K562 (cell line): ENCODE measurements around the gene PSMA7. TPM values are rescaled to one million over a fixed set of nuclear protein-coding genes. Genes with fewer than 3 reads are reported as not detected.

Experiments used
- BHLHE40 ChIP-seq: IDR thresholded peaks from 2 replicates; pipeline ENCODE4 v1.6.1; 2011; ENCODE audit warnings: low read length, improper control_type of control experiment
- CCAR2 ChIP-seq: fragments of 200-400 bp; formaldehyde crosslinking; IDR thresholded peaks from 2 replicates; pipeline ENCODE4 v1.6.1; 2017; ENCODE audit warnings: mild to moderate bottlenecking, low read depth, low read length
- ELF2 ChIP-seq: fragments of 250-450 bp; sonication (Bioruptor Pico); IDR thresholded peaks from 2 replicates; pipeline ENCODE4 v1.5.0; 2021; ENCODE audit warnings: mild to moderate bottlenecking
- ESRRB ChIP-seq: fragments of 250-450 bp; sonication (Bioruptor Pico); IDR thresholded peaks from 2 replicates; pipeline ENCODE4 v1.5.0; 2020; ENCODE audit warnings: mild to moderate bottlenecking, moderate library complexity, borderline replicate concordance
- FOXJ3 ChIP-seq: sonication (generic); formaldehyde crosslinking; IDR thresholded peaks from 2 replicates; pipeline ENCODE4 v1.4.0; 2020; ENCODE audit warnings: mild to moderate bottlenecking, missing genetic modification reagents
- JUNB ChIP-seq: fragments of 450-650 bp; formaldehyde crosslinking; conservative IDR thresholded peaks from 2 replicates; pipeline ENCODE4 v1.4.0; 2020; ENCODE audit warnings: mild to moderate bottlenecking
- MEIS2 ChIP-seq: fragments of 450-650 bp; IDR thresholded peaks from 2 replicates; pipeline ENCODE4 v1.6.1; 2014; ENCODE audit warnings: mild to moderate bottlenecking; ENCODE audit not compliant: partially characterized antibody
- NFXL1 ChIP-seq: fragments of 450-650 bp; formaldehyde crosslinking; IDR thresholded peaks from 2 replicates; pipeline ENCODE4 v1.4.0; 2021; ENCODE audit warnings: mild to moderate bottlenecking
- NR1H2 ChIP-seq: sonication (generic); formaldehyde crosslinking; IDR thresholded peaks from 2 replicates; pipeline ENCODE4 v1.4.0; 2020; ENCODE audit warnings: mild to moderate bottlenecking, missing genetic modification reagents
- NR2C2 ChIP-seq, 2 experiments: fragments of 200-800 bp in 1 of 2; sonication (Bioruptor generic) in 1 of 2; sonication (generic) in 1 of 2; formaldehyde crosslinking in 1 of 2; IDR thresholded peaks; 2 replicates each; pipeline versions ENCODE4 v1.6.1 to v1.8.0; 2016 to 2022; ENCODE audit warnings: mild to moderate bottlenecking in 1 of 2, missing compliant biosample characterization in 1 of 2, missing genetic modification characterization in 1 of 2, missing genetic modification reagents in 1 of 2
- PHB ChIP-seq: fragments of 250-450 bp; sonication (Bioruptor Pico); IDR thresholded peaks from 2 replicates; pipeline ENCODE4 v1.5.0; 2021
- PHF8 ChIP-seq: fragments of 200-600 bp; sonication (generic); IDR thresholded peaks from 2 replicates; pipeline ENCODE4 v1.6.1; 2012; ENCODE audit warnings: mixed run types, mild to moderate bottlenecking, inconsistent platforms, low read length, moderate library complexity, borderline replicate concordance
- RAD51 ChIP-seq: fragments of 450-650 bp; IDR thresholded peaks from 2 replicates; pipeline ENCODE4 v1.7.1; 2016; ENCODE audit warnings: low read depth, mild to moderate bottlenecking, borderline replicate concordance
- RCOR1 ChIP-seq, 2 experiments: IDR thresholded peaks; 2 replicates each; pipeline ENCODE4 v1.6.1; 2012; ENCODE audit warnings: low read depth in 2 of 2, low read length in 2 of 2, borderline replicate concordance in 1 of 2, improper control_type of control experiment in 1 of 2
- SETDB1 ChIP-seq: IDR thresholded peaks from one replicate; pipeline ENCODE4 v1.6.1; 2012; ENCODE audit warnings: low read length, control low read depth, inconsistent platforms
- SIN3B ChIP-seq: fragments of 450-650 bp; IDR thresholded peaks from 2 replicates; pipeline ENCODE4 v1.6.1; 2017; ENCODE audit warnings: low read depth, mild to moderate bottlenecking, moderate library complexity
- SMAD1 ChIP-seq: fragments of 150-350 bp; IDR thresholded peaks from 2 replicates; pipeline ENCODE4 v1.6.1; 2014; ENCODE audit warnings: low read length, low read depth; ENCODE audit not compliant: partially characterized antibody
- SNIP1 ChIP-seq: fragments of 450-650 bp; IDR thresholded peaks from 2 replicates; pipeline ENCODE4 v1.7.1; 2017; ENCODE audit warnings: low read depth, mild to moderate bottlenecking
- TAL1 ChIP-seq: fragments of 450-650 bp; IDR thresholded peaks from 2 replicates; pipeline ENCODE4 v1.6.1; 2016; ENCODE audit warnings: mild to moderate bottlenecking
- ZNF143 ChIP-seq: sonication (generic); formaldehyde crosslinking; IDR thresholded peaks from 2 replicates; pipeline ENCODE4 v1.9.0; 2022; ENCODE audit warnings: mild to moderate bottlenecking, missing genetic modification reagents
- ZNF224 ChIP-seq: sonication (generic); formaldehyde crosslinking; IDR thresholded peaks from 2 replicates; pipeline ENCODE4 v1.8.0; 2022; ENCODE audit warnings: mild to moderate bottlenecking, missing genetic modification reagents
- ZNF431 ChIP-seq: sonication (generic); formaldehyde crosslinking; IDR thresholded peaks from 2 replicates; pipeline ENCODE4 v1.8.0; 2022; ENCODE audit warnings: mild to moderate bottlenecking, missing genetic modification reagents
- ZNF586 ChIP-seq: fragments of 450-650 bp; formaldehyde crosslinking; conservative IDR thresholded peaks from 2 replicates; pipeline ENCODE4 v1.4.0; 2020; ENCODE audit warnings: mild to moderate bottlenecking, moderate library complexity
- polyA plus RNA-seq, 8 experiments: library from polyadenylated mRNA; depleted of rRNA in 4 of 8; stranded (reverse) in 5 of 8; unstranded in 3 of 8; fragments of >200 nt; fragmentation: Nextera tagmentation in 2 of 8; fragmentation: Illumina TruSeq in 1 of 8; extraction: Ambion mirVana in 2 of 8; extraction: Trizol in 1 of 8; gene quantifications; 2 replicates each; pipeline versions ENCODE4 v1.2.1 to v1.2.3, GENCODE V29; 2011 to 2014; ENCODE audit warnings: inconsistent platforms in 1 of 8, missing spikeins in 1 of 8
- total RNA-seq, 7 experiments: library from RNA; depleted of rRNA in 6 of 7; stranded (reverse); fragments of >200 nt in 6 of 7; fragmentation: Illumina TruSeq in 2 of 7; extraction: Trizol in 2 of 7; gene quantifications; 2 replicates each; pipeline versions ENCODE4 v1.2.1 to v1.2.3, GENCODE V29; 2011 to 2021; ENCODE audit warnings: low replicate concordance in 1 of 7
- TF ChIP-seq, protein P1 (sequence below): fragments of 200-800 bp; sonication (Bioruptor generic); IDR thresholded peaks from 2 replicates; pipeline ENCODE4 v1.6.1; 2017; ENCODE audit warnings: missing genetic modification characterization, missing compliant biosample characterization
- TF ChIP-seq, protein P2 (sequence below): fragments of 450-650 bp; formaldehyde crosslinking; IDR thresholded peaks from 2 replicates; pipeline ENCODE4 v1.4.0; 2020; ENCODE audit warnings: mild to moderate bottlenecking
- TF ChIP-seq, protein P3 (sequence below): sonication (generic); formaldehyde crosslinking; IDR thresholded peaks from 2 replicates; pipeline ENCODE4 v1.8.0; 2022; ENCODE audit warnings: mild to moderate bottlenecking, missing genetic modification reagents

The PSMA7 gene
- total and polyA plus RNA-seq, 9 of the 15 experiments (the other 6 are each of a cell fraction or from before 2014, with no cell fraction given) = 257 to 510 (median 393) TPM

DNA sequence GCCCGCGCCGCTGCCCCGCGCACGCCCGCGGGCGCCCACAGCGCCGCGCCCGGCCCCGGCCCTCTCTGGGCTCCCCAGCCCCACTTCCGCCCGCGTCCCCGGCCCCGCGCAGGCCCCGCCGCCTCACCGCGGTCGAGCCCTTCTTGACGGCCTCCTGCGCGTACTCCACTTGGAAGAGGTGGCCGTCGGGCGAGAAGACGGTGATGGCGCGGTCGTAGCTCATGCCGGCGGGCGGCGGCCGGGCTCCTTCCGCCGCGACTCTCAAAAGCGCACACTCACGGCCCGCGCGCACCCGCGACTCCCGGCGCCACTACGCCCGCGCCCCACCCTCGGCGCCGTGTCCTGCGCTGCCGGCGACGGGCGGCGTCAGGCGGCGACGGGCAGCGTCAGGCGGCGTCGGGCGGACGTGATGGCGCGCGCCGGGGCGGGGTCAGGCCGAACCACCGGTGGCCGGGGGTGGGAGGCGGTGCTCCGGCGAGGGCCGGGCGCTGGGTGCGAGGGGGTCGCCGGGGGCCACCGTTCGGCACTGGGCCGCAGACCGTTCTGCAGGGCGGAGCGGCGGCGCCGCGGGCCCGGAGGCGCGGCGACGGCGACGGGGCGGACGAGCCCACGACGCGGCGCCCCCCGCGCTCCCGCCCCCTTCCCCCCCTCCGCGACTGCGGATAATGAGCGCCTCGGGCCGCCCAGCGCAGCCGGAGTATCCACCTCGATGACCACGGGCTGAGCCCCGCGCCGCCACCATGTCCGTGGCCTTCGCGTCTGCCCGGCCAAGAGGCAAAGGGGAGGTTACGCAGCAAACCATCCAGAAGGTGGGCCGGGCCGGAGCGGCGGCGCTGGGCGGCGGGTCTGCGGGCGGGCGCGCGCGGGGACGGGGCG is at the start of gene PSMA7, which contains the start of gene SS18L1 (continued):
- no peak for TF ChIP-seq FOXJ3 (CRISPR knock-in tag)
- TF ChIP-seq ZNF431 (CRISPR knock-in tag) = no peak
- TF ChIP-seq PHF8 = peak; percentile 88; the same call in 1 of the 2 replicates
- TF ChIP-seq ZNF586 (CRISPR knock-in tag) = no peak
- no peak for TF ChIP-seq NR2C2 (CRISPR knock-in tag; IDR thresholded peaks at IDR 0.05)
- peak; percentile 51; the same call in 1 of the 2 replicates for TF ChIP-seq NR2C2 (tag; IDR thresholded peaks at IDR 0.05)
- TF ChIP-seq ZNF143 (CRISPR knock-in tag) = no peak
- TF ChIP-seq PHB (CRISPR knock-in tag) = no peak
- no peak for TF ChIP-seq SMAD1
- no peak for TF ChIP-seq SNIP1
- TF ChIP-seq JUNB = no peak
- TF ChIP-seq SIN3B = peak; percentile 37; the same call in 1 of the 2 replicates
- no peak for TF ChIP-seq SETDB1
- TF ChIP-seq CCAR2 = no peak
- TF ChIP-seq, protein P1, sequence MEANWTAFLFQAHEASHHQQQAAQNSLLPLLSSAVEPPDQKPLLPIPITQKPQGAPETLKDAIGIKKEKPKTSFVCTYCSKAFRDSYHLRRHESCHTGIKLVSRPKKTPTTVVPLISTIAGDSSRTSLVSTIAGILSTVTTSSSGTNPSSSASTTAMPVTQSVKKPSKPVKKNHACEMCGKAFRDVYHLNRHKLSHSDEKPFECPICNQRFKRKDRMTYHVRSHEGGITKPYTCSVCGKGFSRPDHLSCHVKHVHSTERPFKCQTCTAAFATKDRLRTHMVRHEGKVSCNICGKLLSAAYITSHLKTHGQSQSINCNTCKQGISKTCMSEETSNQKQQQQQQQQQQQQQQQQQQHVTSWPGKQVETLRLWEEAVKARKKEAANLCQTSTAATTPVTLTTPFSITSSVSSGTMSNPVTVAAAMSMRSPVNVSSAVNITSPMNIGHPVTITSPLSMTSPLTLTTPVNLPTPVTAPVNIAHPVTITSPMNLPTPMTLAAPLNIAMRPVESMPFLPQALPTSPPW (CRISPR knock-in tag) = peak; percentile 100
- no peak for TF ChIP-seq TAL1
- TF ChIP-seq, protein P2, sequence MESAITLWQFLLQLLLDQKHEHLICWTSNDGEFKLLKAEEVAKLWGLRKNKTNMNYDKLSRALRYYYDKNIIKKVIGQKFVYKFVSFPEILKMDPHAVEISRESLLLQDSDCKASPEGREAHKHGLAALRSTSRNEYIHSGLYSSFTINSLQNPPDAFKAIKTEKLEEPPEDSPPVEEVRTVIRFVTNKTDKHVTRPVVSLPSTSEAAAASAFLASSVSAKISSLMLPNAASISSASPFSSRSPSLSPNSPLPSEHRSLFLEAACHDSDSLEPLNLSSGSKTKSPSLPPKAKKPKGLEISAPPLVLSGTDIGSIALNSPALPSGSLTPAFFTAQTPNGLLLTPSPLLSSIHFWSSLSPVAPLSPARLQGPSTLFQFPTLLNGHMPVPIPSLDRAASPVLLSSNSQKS = no peak
- TF ChIP-seq RAD51 = no peak
- TF ChIP-seq BHLHE40 = no peak
- no peak for TF ChIP-seq RCOR1 (IDR thresholded peaks at IDR 0.05; ENCODE audit: borderline replicate concordance in 1 of 2, low read depth in 2 of 2, low read length in 2 of 2)
- TF ChIP-seq ELF2 (CRISPR knock-in tag) = no peak
- peak; percentile 25 for TF ChIP-seq MEIS2
- no peak for TF ChIP-seq ZNF224 (CRISPR knock-in tag)
- TF ChIP-seq NFXL1 (CRISPR knock-in tag) = no peak
- no peak for TF ChIP-seq NR1H2 (CRISPR knock-in tag)
- no peak for TF ChIP-seq ESRRB (CRISPR knock-in tag)
- TF ChIP-seq, protein P3, sequence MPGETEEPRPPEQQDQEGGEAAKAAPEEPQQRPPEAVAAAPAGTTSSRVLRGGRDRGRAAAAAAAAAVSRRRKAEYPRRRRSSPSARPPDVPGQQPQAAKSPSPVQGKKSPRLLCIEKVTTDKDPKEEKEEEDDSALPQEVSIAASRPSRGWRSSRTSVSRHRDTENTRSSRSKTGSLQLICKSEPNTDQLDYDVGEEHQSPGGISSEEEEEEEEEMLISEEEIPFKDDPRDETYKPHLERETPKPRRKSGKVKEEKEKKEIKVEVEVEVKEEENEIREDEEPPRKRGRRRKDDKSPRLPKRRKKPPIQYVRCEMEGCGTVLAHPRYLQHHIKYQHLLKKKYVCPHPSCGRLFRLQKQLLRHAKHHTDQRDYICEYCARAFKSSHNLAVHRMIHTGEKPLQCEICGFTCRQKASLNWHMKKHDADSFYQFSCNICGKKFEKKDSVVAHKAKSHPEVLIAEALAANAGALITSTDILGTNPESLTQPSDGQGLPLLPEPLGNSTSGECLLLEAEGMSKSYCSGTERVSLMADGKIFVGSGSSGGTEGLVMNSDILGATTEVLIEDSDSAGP = no peak
